HepG2 (cell line): Measurements from ENCODE around the gene RTBDN. TPM values are rescaled to one million over a fixed set of nuclear protein-coding genes. Genes with fewer than 3 reads are reported as not detected.

ENCODE experiments used
- CHCHD3 ChIP-seq: sonication (generic); formaldehyde crosslinking; IDR thresholded peaks from 2 replicates; pipeline ENCODE4 v1.8.0; 2022; ENCODE audit warnings: mild to moderate bottlenecking, missing genetic modification reagents, moderate library complexity
- EHMT2 ChIP-seq: fragments of 200-600 bp; sonication (generic); IDR thresholded peaks from 2 replicates; pipeline ENCODE4 v1.7.0; 2017; ENCODE audit warnings: antibody characterized with exemption, low read depth, low read length, borderline replicate concordance
- HNF1B ChIP-seq: sonication (generic); formaldehyde crosslinking; IDR thresholded peaks from 2 replicates; pipeline ENCODE4 v1.5.1; 2020; ENCODE audit warnings: mild to moderate bottlenecking, moderate library complexity, missing genetic modification reagents
- HNRNPLL ChIP-seq: fragments of 200-400 bp; formaldehyde crosslinking; IDR thresholded peaks from 2 replicates; pipeline ENCODE4 v1.6.1; 2017; ENCODE audit warnings: mild to moderate bottlenecking, low read depth, low read length; ENCODE audit not compliant: poor library complexity, severe bottlenecking
- IRX3 ChIP-seq: sonication (generic); formaldehyde crosslinking; IDR thresholded peaks from 2 replicates; pipeline ENCODE4 v1.8.1; 2023; ENCODE audit warnings: mild to moderate bottlenecking, low read depth, missing genetic modification reagents, borderline replicate concordance
- NR2F1 ChIP-seq, 2 experiments: fragments of 450-650 bp in 1 of 2; formaldehyde crosslinking in 1 of 2; IDR thresholded peaks; 2 replicates each; pipeline versions ENCODE4 v1.5.0 to v1.6.1; 2016 to 2020; ENCODE audit warnings: mild to moderate bottlenecking in 1 of 2, missing compliant biosample characterization in 1 of 2, missing genetic modification reagents in 1 of 2, moderate library complexity in 1 of 2
- TFDP1 ChIP-seq: IDR thresholded peaks from 2 replicates; pipeline ENCODE4 v1.6.1; 2016; ENCODE audit warnings: missing compliant biosample characterization, missing genetic modification reagents, borderline replicate concordance
- ZNF18 ChIP-seq: sonication (generic); formaldehyde crosslinking; IDR thresholded peaks from 2 replicates; pipeline ENCODE4 v1.8.0; 2022; ENCODE audit warnings: mild to moderate bottlenecking, missing genetic modification reagents; ENCODE audit not compliant: insufficient replicate concordance
- ZNF557 ChIP-seq: sonication (generic); formaldehyde crosslinking; IDR thresholded peaks from 2 replicates; pipeline ENCODE4 v1.4.0; 2020; ENCODE audit warnings: missing genetic modification reagents
- ZNF766 ChIP-seq: sonication (generic); formaldehyde crosslinking; IDR thresholded peaks from 2 replicates; pipeline ENCODE4 v1.5.0; 2020; ENCODE audit warnings: missing genetic modification reagents, borderline replicate concordance
- polyA plus RNA-seq, 8 experiments: library from polyadenylated mRNA; depleted of rRNA in 3 of 8; stranded (reverse) in 7 of 8; unstranded in 1 of 8; fragments of >200 nt; fragmentation: Illumina TruSeq in 4 of 8; extraction: Trizol in 4 of 8; gene quantifications; 2 replicates each; pipeline versions ENCODE4 v1.2.1 to v1.2.3, GENCODE V29; 2011 to 2016; ENCODE audit warnings: low read depth in 4 of 8, missing spikeins in 1 of 8, mixed read lengths in 1 of 8; ENCODE audit not compliant: insufficient read depth in 1 of 8
- total RNA-seq, 5 experiments: library from RNA; depleted of rRNA; stranded (reverse); fragments of >200 nt; fragmentation: Illumina TruSeq; extraction: Trizol; gene quantifications; 2 replicates each; pipeline ENCODE4 v1.2.3, GENCODE V29; 2016; ENCODE audit warnings: low read depth in 1 of 5
- TF ChIP-seq, protein P1 (sequence below): sonication (generic); formaldehyde crosslinking; IDR thresholded peaks from 2 replicates; pipeline ENCODE4 v1.5.1; 2020; ENCODE audit warnings: missing genetic modification reagents, mild to moderate bottlenecking, borderline replicate concordance
- TF ChIP-seq, protein P2 (sequence below): IDR thresholded peaks from 2 replicates; pipeline ENCODE4 v1.6.1; 2016; ENCODE audit warnings: missing genetic modification reagents, missing compliant biosample characterization
- TF ChIP-seq, protein P3 (sequence below): sonication (generic); formaldehyde crosslinking; IDR thresholded peaks from 2 replicates; pipeline ENCODE4 v1.9.0; 2022; ENCODE audit warnings: low read depth, missing genetic modification reagents
- TF ChIP-seq, protein P4 (sequence below): sonication (generic); formaldehyde crosslinking; IDR thresholded peaks from 2 replicates; pipeline ENCODE4 v1.4.0; 2020; ENCODE audit warnings: missing genetic modification reagents; ENCODE audit errors: not compliant biosample characterization

RTBDN gene
- total and polyA plus RNA-seq, 2 of the 13 experiments (the other 11 are each of a cell fraction or from before 2014, with no cell fraction given) = 0.27 to 0.48 TPM

DNA sequence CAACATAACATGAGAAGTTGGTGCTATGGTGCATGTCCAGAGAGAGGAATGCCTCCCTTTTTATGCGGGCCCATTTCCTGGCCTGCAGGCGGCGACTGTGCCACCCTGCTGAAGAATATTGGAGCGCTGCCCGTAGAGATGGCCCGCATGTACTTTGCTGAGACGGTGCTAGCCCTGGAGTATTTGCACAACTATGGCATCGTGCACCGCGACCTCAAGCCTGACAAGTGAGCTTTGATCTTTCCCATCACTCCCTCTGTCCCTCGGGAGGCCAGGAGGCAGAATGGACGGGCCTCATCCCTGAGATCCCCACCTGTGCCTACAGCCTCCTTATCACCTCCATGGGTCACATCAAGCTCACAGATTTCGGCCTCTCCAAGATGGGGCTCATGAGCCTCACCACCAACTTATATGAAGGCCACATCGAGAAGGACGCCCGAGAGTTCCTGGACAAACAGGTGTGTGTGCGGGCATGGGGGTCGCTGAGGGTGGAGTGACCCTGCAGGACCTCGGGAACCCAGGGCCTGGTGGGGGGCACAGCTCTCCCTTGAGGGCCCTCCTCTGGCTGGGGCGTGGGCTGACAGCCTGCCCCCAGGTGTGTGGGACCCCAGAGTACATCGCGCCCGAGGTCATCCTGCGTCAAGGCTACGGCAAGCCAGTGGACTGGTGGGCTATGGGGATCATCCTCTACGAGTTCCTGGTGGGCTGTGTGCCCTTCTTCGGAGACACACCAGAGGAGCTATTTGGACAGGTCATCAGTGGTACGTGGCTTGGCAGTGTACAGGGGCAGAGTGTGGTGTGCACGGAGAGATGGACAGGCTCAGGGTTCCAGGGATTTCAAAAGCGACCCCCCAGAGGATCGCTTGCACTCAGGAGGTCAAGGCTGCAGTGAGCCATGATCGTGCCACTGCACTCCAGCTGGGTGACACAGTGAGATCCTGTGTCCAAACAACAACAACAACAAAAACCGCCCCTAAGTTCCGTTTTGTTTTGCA lies 30.6 kb upstream of the RTBDN start (continued):
- TF ChIP-seq ZNF18 (CRISPR knock-in tag) = no peak
- 0 out of 4 replicates have a peak, but pooled peaks of 1 of the 2 experiments have one; percentile 15 for TF ChIP-seq NR2F1 (CRISPR knock-in tag; IDR thresholded peaks at IDR 0.05)
- peak; percentile 49; the same call in 1 of the 2 replicates for TF ChIP-seq TFDP1 (CRISPR knock-in tag)
- TF ChIP-seq, protein P1, sequence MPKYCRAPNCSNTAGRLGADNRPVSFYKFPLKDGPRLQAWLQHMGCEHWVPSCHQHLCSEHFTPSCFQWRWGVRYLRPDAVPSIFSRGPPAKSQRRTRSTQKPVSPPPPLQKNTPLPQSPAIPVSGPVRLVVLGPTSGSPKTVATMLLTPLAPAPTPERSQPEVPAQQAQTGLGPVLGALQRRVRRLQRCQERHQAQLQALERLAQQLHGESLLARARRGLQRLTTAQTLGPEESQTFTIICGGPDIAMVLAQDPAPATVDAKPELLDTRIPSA (CRISPR knock-in tag) = no peak
- TF ChIP-seq EHMT2 = no peak
- no peak for TF ChIP-seq IRX3 (CRISPR knock-in tag)
- no peak for TF ChIP-seq HNRNPLL
- no peak for TF ChIP-seq HNF1B (CRISPR knock-in tag)
- TF ChIP-seq ZNF766 (CRISPR knock-in tag) = no peak
- TF ChIP-seq, protein P2, sequence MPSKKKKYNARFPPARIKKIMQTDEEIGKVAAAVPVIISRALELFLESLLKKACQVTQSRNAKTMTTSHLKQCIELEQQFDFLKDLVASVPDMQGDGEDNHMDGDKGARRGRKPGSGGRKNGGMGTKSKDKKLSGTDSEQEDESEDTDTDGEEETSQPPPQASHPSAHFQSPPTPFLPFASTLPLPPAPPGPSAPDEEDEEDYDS (CRISPR knock-in tag) = peak; percentile 19; the same call in 1 of the 2 replicates
- no peak for TF ChIP-seq CHCHD3 (CRISPR knock-in tag)
- TF ChIP-seq, protein P3, sequence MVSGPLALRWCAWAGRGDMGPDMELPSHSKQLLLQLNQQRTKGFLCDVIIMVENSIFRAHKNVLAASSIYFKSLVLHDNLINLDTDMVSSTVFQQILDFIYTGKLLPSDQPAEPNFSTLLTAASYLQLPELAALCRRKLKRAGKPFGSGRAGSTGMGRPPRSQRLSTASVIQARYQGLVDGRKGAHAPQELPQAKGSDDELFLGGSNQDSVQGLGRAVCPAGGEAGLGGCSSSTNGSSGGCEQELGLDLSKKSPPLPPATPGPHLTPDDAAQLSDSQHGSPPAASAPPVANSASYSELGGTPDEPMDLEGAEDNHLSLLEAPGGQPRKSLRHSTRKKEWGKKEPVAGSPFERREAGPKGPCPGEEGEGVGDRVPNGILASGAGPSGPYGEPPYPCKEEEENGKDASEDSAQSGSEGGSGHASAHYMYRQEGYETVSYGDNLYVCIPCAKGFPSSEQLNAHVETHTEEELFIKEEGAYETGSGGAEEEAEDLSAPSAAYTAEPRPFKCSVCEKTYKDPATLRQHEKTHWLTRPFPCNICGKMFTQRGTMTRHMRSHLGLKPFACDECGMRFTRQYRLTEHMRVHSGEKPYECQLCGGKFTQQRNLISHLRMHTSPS (CRISPR knock-in tag) = peak; percentile 70; the same call in 1 of the 2 replicates
- no peak for TF ChIP-seq ZNF557 (CRISPR knock-in tag)
- TF ChIP-seq, protein P4, sequence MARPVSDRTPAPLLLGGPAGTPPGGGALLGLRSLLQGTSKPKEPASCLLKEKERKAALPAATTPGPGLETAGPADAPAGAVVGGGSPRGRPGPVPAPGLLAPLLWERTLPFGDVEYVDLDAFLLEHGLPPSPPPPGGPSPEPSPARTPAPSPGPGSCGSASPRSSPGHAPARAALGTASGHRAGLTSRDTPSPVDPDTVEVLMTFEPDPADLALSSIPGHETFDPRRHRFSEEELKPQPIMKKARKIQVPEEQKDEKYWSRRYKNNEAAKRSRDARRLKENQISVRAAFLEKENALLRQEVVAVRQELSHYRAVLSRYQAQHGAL (CRISPR knock-in tag) = no peak
